ENCODE measurements around the gene LRRN2.

LRRN2 gene

DNA sequence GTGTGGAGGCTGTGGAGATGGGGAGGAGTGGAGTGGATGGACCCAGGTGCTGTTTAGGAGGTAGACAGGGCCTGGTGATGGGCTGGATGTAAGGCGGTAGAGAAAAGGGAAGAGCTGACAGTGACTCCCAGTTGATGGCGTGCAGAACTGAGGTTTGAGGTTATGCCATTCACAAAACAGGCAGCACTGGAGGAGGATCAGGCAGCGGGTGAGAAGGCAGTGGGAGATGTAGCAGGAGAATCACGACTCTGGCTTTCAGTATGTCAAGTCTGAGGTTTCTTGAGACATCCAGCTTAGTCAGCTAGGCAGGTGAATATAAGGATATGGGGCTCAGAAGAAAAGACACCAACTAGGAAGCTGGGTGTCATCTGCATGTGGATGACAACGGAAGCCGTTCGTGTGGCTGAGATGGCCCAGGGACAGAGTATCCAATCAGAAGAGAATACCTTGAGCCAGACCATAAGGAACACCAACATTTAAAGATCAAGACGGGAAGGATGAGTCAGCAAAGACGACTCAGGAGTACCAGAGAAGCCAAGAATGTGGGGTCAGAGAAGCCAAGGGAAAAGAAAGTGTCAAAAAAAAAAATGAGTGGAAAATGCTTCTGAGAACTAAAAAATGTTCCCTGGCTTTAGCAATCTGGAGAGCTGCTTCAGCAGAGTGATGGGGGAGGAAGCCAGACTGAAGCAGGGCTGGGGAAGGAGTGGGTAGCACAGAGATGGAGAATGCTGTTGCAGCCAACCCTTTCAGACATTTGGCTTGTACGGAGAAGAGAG is 15.2 kb downstream of the LRRN2 start:
- TF ChIP-seq, protein P1, sequence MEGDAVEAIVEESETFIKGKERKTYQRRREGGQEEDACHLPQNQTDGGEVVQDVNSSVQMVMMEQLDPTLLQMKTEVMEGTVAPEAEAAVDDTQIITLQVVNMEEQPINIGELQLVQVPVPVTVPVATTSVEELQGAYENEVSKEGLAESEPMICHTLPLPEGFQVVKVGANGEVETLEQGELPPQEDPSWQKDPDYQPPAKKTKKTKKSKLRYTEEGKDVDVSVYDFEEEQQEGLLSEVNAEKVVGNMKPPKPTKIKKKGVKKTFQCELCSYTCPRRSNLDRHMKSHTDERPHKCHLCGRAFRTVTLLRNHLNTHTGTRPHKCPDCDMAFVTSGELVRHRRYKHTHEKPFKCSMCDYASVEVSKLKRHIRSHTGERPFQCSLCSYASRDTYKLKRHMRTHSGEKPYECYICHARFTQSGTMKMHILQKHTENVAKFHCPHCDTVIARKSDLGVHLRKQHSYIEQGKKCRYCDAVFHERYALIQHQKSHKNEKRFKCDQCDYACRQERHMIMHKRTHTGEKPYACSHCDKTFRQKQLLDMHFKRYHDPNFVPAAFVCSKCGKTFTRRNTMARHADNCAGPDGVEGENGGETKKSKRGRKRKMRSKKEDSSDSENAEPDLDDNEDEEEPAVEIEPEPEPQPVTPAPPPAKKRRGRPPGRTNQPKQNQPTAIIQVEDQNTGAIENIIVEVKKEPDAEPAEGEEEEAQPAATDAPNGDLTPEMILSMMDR (IDR thresholded peaks at IDR 0.05; ENCODE audit: low read depth, low read length) = no peak
- H3K4me3 ChIP-seq (ENCODE audit: low read depth, low read length) = no peak overlapping the region

DNA sequence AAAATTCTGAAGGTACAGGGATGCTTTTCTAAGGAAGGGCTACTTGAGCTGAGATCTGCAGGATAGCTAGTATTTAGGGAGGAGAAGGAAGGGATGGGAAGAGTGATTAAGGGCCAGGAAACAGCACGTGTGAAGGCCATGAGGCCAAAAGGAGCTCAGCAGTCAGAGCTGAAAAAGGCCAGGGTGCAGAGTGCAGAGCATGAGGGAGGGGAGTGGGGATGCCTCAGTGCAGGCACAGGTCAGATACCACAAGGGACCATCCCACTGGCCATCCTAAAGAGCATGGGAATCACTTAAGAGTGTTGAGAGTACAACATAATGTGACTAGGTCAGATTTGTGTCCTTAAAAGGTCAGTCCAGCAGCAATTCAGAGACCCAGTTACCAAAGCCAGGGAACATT is 16.0 kb downstream of the LRRN2 start:
- H3K4me3 ChIP-seq (ENCODE audit: low read depth, low read length) = no peak overlapping the region
- TF ChIP-seq, protein P1 (IDR thresholded peaks at IDR 0.05; ENCODE audit: low read depth, low read length) = no peak

- no peak overlapping the region for H3K4me3 ChIP-seq (ENCODE audit: low read depth, low read length)
- TF ChIP-seq, protein P1 (IDR thresholded peaks at IDR 0.05; ENCODE audit: low read depth, low read length) = no peak
Measured at GRCh38 chr1:204664384-204664651, 21.2 kb downstream of the LRRN2 start.

- TF ChIP-seq, protein P1 (IDR thresholded peaks at IDR 0.05; ENCODE audit: low read depth, low read length) = no peak
Measured at GRCh38 chr1:204663644-204664383, 21.7 kb downstream of the LRRN2 start.

DNA sequence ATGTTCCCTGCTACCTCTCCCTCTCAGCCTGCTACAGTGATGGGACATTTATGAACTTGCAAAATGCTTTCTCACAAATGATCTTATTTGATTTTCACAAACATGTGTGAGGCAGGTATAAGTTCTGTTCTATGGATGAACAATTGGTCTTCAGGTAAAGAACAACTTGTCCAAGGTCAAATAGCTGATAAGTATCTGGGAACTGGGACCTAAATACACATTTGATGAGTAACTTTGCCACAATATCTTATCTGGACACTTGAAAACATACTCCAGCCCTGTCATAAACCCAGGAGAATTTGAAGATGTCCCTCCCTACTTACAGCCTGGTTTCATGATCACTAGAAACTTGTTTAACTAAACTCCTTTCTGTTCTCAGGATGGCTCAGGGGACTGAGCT is 23.0 kb downstream of the LRRN2 start:
- TF ChIP-seq, protein P1 (IDR thresholded peaks at IDR 0.05; ENCODE audit: low read depth, low read length) = no peak
- no peak overlapping the region for H3K4me3 ChIP-seq (ENCODE audit: low read depth, low read length)

More at GRCh38 chr1:204663644-204664383, 21.7 kb downstream of the LRRN2 start:
- no peak overlapping the region for H3K4me3 ChIP-seq (ENCODE audit: low read depth, low read length)

- TF ChIP-seq, protein P1 (IDR thresholded peaks at IDR 0.05; ENCODE audit: low read depth, low read length) = no peak
- H3K4me3 ChIP-seq (ENCODE audit: low read depth, low read length) = no peak overlapping the region
Measured at GRCh38 chr1:204660509-204660908, 25.0 kb downstream of the LRRN2 start.

DNA sequence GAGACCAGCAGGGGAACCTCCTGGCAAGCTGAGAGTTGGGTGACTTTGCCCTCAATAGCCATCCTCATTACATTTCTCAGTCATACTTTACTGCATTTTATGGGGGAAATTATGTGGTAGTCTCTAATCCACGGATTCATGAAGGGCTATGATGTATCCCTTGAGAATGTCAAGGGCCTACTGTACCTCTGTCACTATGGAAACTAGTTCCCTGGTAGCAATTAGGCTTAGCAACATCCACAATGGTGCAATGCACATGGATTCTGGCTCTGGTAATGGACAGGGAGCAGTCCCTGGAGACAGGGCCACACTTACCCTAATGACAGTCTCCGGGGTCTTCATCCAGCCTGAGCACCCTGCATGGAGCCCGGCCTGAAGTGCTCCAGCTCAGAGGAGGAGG is 26.5 kb downstream of the LRRN2 start:
- TF ChIP-seq, protein P1 (IDR thresholded peaks at IDR 0.05; ENCODE audit: low read depth, low read length) = no peak
- no peak overlapping the region for H3K4me3 ChIP-seq (ENCODE audit: low read depth, low read length)

All from WI38 (cell line).